IMR-90 (cell line): ENCODE results near the gene ST3GAL4. TPM values are rescaled to one million over a fixed set of nuclear protein-coding genes. Genes with fewer than 3 reads are reported as not detected.

Experiments
- ATAC-seq: fragments of 200-7000 bp; cut with Tn5 transposase; 2 replicates; pipeline ENCODE4 v1.9.1; 2020; ENCODE audit warnings: low read depth, mild to moderate bottlenecking, moderate library complexity
- BruUV-seq: library from RNA; stranded (reverse); fragments of 400-500 nt; replicated peaks from 2 replicates; lab custom pipeline; 2021; lab: Mats Ljungman, UMichigan
- CTCF ChIA-PET: fragments of 300-600 bp; formaldehyde crosslinking; extraction: SDS; loops from one replicate; lab custom pipeline; 2021; ENCODE audit warnings: antibody characterized with exemption; lab: Yijun Ruan, JAX
- POLR2A ChIA-PET: fragments of 300-600 bp; sonication (Branson Sonifier 250); formaldehyde crosslinking; loops from one replicate; lab custom pipeline; 2022; ENCODE audit warnings: antibody characterized with exemption; ENCODE audit not compliant: unreplicated experiment; lab: Charles Lee
- DNase-seq: peaks from one replicate; pipeline ENCODE4 v3.0.0; 2013
- H2AFZ ChIP-seq: replicated peaks from 2 replicates; pipeline ENCODE3; 2013; ENCODE audit warnings: low read length, mild to moderate bottlenecking; ENCODE audit not compliant: poor library complexity
- H2AK5ac ChIP-seq: 2 replicates; pipeline ENCODE4 v1.6.1; 2013; ENCODE audit warnings: low read depth, low read length, inconsistent platforms
- H2AK9ac ChIP-seq: replicated peaks from 2 replicates; pipeline ENCODE3; 2013; ENCODE audit warnings: mild to moderate bottlenecking, low read depth, low read length, moderate library complexity; ENCODE audit not compliant: poor library complexity
- H2BK120ac ChIP-seq: 2 replicates; pipeline ENCODE4 v1.6.1; 2013; ENCODE audit warnings: low read depth, low read length, inconsistent platforms
- H2BK15ac ChIP-seq: 3 replicates; pipeline ENCODE4 v1.6.1; 2013; ENCODE audit warnings: low read depth, low read length, inconsistent platforms
- H2BK20ac ChIP-seq: 2 replicates; pipeline ENCODE4 v1.6.1; 2013; ENCODE audit warnings: low read depth, mild to moderate bottlenecking, inconsistent platforms, low read length, moderate library complexity
- H2BK5ac ChIP-seq: 2 replicates; pipeline ENCODE4 v1.6.1; 2013; ENCODE audit warnings: mild to moderate bottlenecking, low read depth, low read length, inconsistent platforms; ENCODE audit not compliant: poor library complexity, severe bottlenecking
- H3K14ac ChIP-seq: replicated peaks from 2 replicates; pipeline ENCODE4 v1.6.1; 2013; ENCODE audit warnings: low read depth, low read length, inconsistent platforms
- H3K18ac ChIP-seq: 2 replicates; pipeline ENCODE4 v1.6.1; 2013; ENCODE audit warnings: low read depth, low read length, control low read depth
- H3K23ac ChIP-seq: 2 replicates; pipeline ENCODE4 v1.6.1; 2013; ENCODE audit warnings: low read depth, low read length, inconsistent platforms
- H3K27ac ChIP-seq: 2 replicates; pipeline ENCODE4 v1.5.1; 2013; ENCODE audit warnings: mild to moderate bottlenecking, control low read depth, low read length; ENCODE audit not compliant: insufficient read depth
- H3K27me3 ChIP-seq: 2 replicates; pipeline ENCODE4 v1.6.1; 2013; ENCODE audit warnings: low read length; ENCODE audit not compliant: control insufficient read depth, insufficient read depth
- H3K36me3 ChIP-seq: 2 replicates; pipeline ENCODE4 v1.6.1; 2013; ENCODE audit warnings: low read length, mixed read lengths; ENCODE audit not compliant: control insufficient read depth, insufficient read depth
- H3K4ac ChIP-seq: 2 replicates; pipeline ENCODE4 v1.6.1; 2013; ENCODE audit warnings: low read depth, low read length, inconsistent platforms
- H3K4me1 ChIP-seq: 2 replicates; pipeline ENCODE4 v1.6.1; 2013; ENCODE audit warnings: low read length, mixed read lengths; ENCODE audit not compliant: control insufficient read depth, insufficient read depth
- H3K4me2 ChIP-seq: 2 replicates; pipeline ENCODE4 v1.6.1; 2013; ENCODE audit warnings: low read depth, mild to moderate bottlenecking, control low read depth, low read length, moderate library complexity
- H3K4me3 ChIP-seq: 2 replicates; pipeline ENCODE4 v1.5.1; 2013; ENCODE audit warnings: low read depth, mild to moderate bottlenecking, control low read depth, low read length, moderate library complexity; ENCODE audit not compliant: insufficient read depth
- H3K56ac ChIP-seq: 2 replicates; pipeline ENCODE4 v1.6.1; 2013; ENCODE audit warnings: low read length, inconsistent platforms; ENCODE audit not compliant: insufficient read depth; ENCODE audit errors: extremely low read depth
- H3K79me1 ChIP-seq, 2 experiments: 2 replicates each; pipeline ENCODE4 v1.6.1; 2013; ENCODE audit warnings: low read length in 2 of 2, inconsistent platforms in 1 of 2, low read depth in 1 of 2
- H3K9ac ChIP-seq: 2 replicates; pipeline ENCODE4 v1.6.1; 2013; ENCODE audit warnings: low read depth, low read length, control low read depth
- H3K9me1 ChIP-seq: 2 replicates; pipeline ENCODE4 v1.6.1; 2013; ENCODE audit warnings: low read length, inconsistent platforms; ENCODE audit not compliant: insufficient read depth
- H3K9me3 ChIP-seq: 2 replicates; pipeline ENCODE4 v1.6.1; 2013; ENCODE audit warnings: low read length; ENCODE audit not compliant: control insufficient read depth, insufficient read depth
- H4K20me1 ChIP-seq: 2 replicates; pipeline ENCODE4 v1.6.1; 2013; ENCODE audit warnings: low read length, inconsistent platforms; ENCODE audit not compliant: insufficient read depth
- H4K5ac ChIP-seq: 2 replicates; pipeline ENCODE4 v1.6.1; 2013; ENCODE audit warnings: mild to moderate bottlenecking, low read depth, low read length, control low read depth
- H4K8ac ChIP-seq, 2 experiments: 2 replicates each; pipeline ENCODE4 v1.6.1; 2013; ENCODE audit warnings: low read depth in 2 of 2, low read length in 2 of 2, control low read depth in 1 of 2, inconsistent platforms in 1 of 2
- H4K91ac ChIP-seq: 2 replicates; pipeline ENCODE4 v1.6.1; 2013; ENCODE audit warnings: low read depth, low read length, inconsistent platforms; ENCODE audit not compliant: insufficient read depth
- BHLHE40 ChIP-seq: fragments of 150-350 bp; IDR thresholded peaks from 2 replicates; pipeline ENCODE4 v1.6.1; 2016; ENCODE audit warnings: mild to moderate bottlenecking, low read depth, low read length
- CEBPB ChIP-seq: IDR thresholded peaks from 2 replicates; pipeline ENCODE4 v1.6.1; 2012; ENCODE audit warnings: low read depth, low read length, improper control_type of control experiment
- MAZ ChIP-seq: IDR thresholded peaks from 2 replicates; pipeline ENCODE4 v1.6.1; 2012; ENCODE audit warnings: low read depth, mild to moderate bottlenecking, low read length, improper control_type of control experiment, moderate library complexity, borderline replicate concordance
- MXI1 ChIP-seq: IDR thresholded peaks from 2 replicates; pipeline ENCODE4 v1.6.1; 2012; ENCODE audit warnings: low read depth, mild to moderate bottlenecking, low read length, moderate library complexity, borderline replicate concordance
- RAD21 ChIP-seq: IDR thresholded peaks from 2 replicates; pipeline ENCODE4 v1.6.1; 2012; ENCODE audit warnings: low read length, improper control_type of control experiment
- RCOR1 ChIP-seq: IDR thresholded peaks from 2 replicates; pipeline ENCODE4 v1.6.1; 2012; ENCODE audit warnings: mild to moderate bottlenecking, low read length, improper control_type of control experiment; ENCODE audit not compliant: insufficient replicate concordance
- WGBS, 2 experiments: methylation state at CpG; one replicate each; pipeline versions ENCODE4 v1.1.5 to v1.1.7; 2013; ENCODE audit warnings: missing lambda C conversion rate in 2 of 2; ENCODE audit not compliant: insufficient read length in 1 of 2; ENCODE audit errors: extremely low coverage in 2 of 2; 5-methylcytosine and 5-hydroxymethylcytosine counted together
- dilution Hi-C: fragments of 300-500 bp; cut with HindIII; formaldehyde crosslinking; loops from one replicate; pipeline ENCODE4 v1.14.3; 2018; ENCODE audit warnings: low sequenced_read_pairs; ENCODE audit not compliant: unreplicated experiment
- in situ Hi-C: fragments of 300-500 bp; cut with MboI; formaldehyde crosslinking; loops from 3 replicates; pipeline ENCODE4 v1.14.3; 2019; ENCODE audit warnings: low sequenced_read_pairs, inconsistent platforms, mixed read lengths
- intact Hi-C: fragments of 100-400 bp; cut with micrococcal nuclease; formaldehyde crosslinking; loops from 2 replicates; pipeline ENCODE4 v1.10.0; 2022
- polyA plus RNA-seq, 3 experiments: library from polyadenylated mRNA; depleted of rRNA; stranded (reverse); fragments of >200 nt; gene quantifications; 2 replicates each; pipeline ENCODE4 v1.2.3, GENCODE V29; 2012; ENCODE audit warnings: low replicate concordance in 1 of 3
- total RNA-seq: library from RNA; depleted of rRNA; stranded (reverse); fragments of >200 nt; gene quantifications from 2 replicates; pipeline ENCODE4 v1.2.3, GENCODE V29; 2012

ST3GAL4 gene
- total and polyA plus RNA-seq, 2 of the 4 experiments (the other 2 are of a cell fraction), result 17.0 to 19.7 TPM

- Histone ChIP-seq H3K79me1 (peaks cover 0 to 5% of the 10 kb centered on the region in 2 experiments; a peak in 1 of 4 replicates), H3K4me3 (peak overlapping the region; percentile 42), H4K8ac (peak overlapping the region; percentile 95 to 97), H3K27me3 (no peaks in the 10 kb centered on the region), H3K4ac (peak overlapping the region; percentile 82), H2BK120ac (peak overlapping the region; percentile 44; the same call in 1 of the 2 replicates), H2BK5ac (peak overlapping the region; percentile 32), H3K23ac (peak overlapping the region; percentile 84; the same call in 1 of the 2 replicates), H2AK5ac (peak overlapping the region; percentile 61; the same call in 1 of the 2 replicates), H3K4me2 (peak overlapping the region; percentile 50), H3K4me1 (peaks cover 29% of the 10 kb centered on the region), H3K18ac (peak overlapping the region; percentile 50; the same call in 1 of the 2 replicates), H3K9ac (peak overlapping the region; percentile 64), H3K9me1 (peaks cover 17% of the 10 kb centered on the region), H2AK9ac (peak overlapping the region; percentile 88), H4K20me1 (no peaks in the 10 kb centered on the region), H3K14ac (peak overlapping the region; percentile 73), H3K9me3 (no peaks in the 10 kb centered on the region), H3K27ac (peak overlapping the region; percentile 64), H2AFZ (peak overlapping the region; percentile 92), H2BK20ac (no peak overlapping the region), H3K36me3 (peaks cover 8% of the 10 kb centered on the region; the same call in 1 of the 2 replicates), H2BK15ac (0 out of 3 replicates have a peak overlapping the region, but pooled peaks have one; percentile 78), H4K5ac (peak overlapping the region; percentile 83), H3K56ac (peak overlapping the region; percentile 55; the same call in 1 of the 2 replicates), H4K91ac (peak overlapping the region; percentile 67)
- ChIA-PET POLR2A (interaction anchor here (0.6 kb wide), 1 partner anchor 23 kb away, joined by 3 read pairs; no protein-coding TSS in a partner anchor), CTCF (no interaction called here)
- 12% methylated on average over 31 of the region's 52 CpGs; no CpG with 5 or more reads in 1 of the 2 experiments for whole genome bisulfite sequencing, 2 experiments
- in situ Hi-C loops (loop anchor here (10.0 kb wide), 1 partner anchor 102 kb away; no protein-coding TSS in a partner anchor), dilution Hi-C loops (no loop called here), intact Hi-C loops (no loop called here)
- DNase-seq (peak; percentile 68), ATAC-seq (peak; percentile 89)
- TF ChIP-seq CEBPB, result no peak
- TF ChIP-seq RCOR1, result no peak
- TF ChIP-seq MAZ, result 0 out of 2 replicates have a peak, but pooled peaks have one; percentile 26
- TF ChIP-seq BHLHE40, result no peak
- 0 out of 2 replicates have a peak, but pooled peaks have one; percentile 10 for TF ChIP-seq MXI1
- TF ChIP-seq RAD21, result no peak
- BruUV-seq, result no TSS peak
Observed at GRCh38 chr11:126416542-126417090, 61.1 kb downstream of the ST3GAL4 start.
